ENCODE data around the gene CYP2D6. TPM values are rescaled to one million over a fixed set of nuclear protein-coding genes. Genes with fewer than 3 reads are reported as not detected.
"Not testable (repeated sequence)": the region's sequence is repeated elsewhere in the genome, so short reads cannot be mapped to it uniquely, and the experiment has no call there.

Gene CYP2D6
- total RNA-seq, 1 experiment from 2014 or later = 2.0 TPM

DNA sequence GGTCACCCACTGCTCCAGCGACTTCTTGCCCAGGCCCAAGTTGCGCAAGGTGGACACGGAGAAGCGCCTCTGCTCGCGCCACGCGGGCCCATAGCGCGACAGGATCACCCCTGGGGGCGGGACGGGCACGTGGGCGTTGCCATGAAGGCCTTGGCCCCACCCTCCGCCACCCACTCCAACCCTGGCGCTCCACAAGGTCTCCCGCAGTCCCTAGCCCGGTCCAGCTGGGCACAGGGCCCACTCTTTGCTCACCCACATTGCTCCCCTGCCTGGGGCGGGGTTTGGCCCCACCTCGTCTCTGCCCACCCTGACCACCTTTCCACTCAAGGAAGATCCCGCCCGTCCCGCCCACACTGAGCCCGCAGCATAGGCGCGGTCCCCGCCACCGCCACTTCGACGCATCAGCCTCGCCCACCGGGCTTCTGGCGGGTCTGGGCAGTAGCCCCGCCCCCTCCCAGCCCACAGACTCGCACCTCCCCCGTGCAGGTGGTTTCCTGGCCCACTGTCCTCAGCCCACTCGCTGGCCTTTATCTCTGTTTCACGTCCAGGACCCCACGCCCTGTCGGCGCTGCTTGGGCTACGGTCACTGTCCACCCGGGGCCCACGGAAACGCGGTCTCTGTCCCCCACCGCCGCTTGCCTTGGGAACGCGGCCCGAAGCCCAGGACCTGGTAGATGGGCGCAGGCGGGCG lies 12.3 kb upstream of the CYP2D6 start:
- no peak for DNase-seq (ENCODE audit: unreplicated experiment)
- no peak overlapping the region for H3K4me3 Mint-ChIP-seq (ENCODE audit: unreplicated experiment)
- no peaks in the 10 kb centered on the region for H3K27me3 Mint-ChIP-seq (ENCODE audit: insufficient read depth, unreplicated experiment)
- no peak overlapping the region for H3K27ac Mint-ChIP-seq (ENCODE audit: low read depth, unreplicated experiment)
- no peaks in the 10 kb centered on the region for H3K9me3 Mint-ChIP-seq (ENCODE audit: unreplicated experiment)
- no TSS peak for BruUV-seq (replicated peaks)
- intact Hi-C loops (cut with micrococcal nuclease) = no loop called here
- no peaks in the 10 kb centered on the region for H3K4me1 Mint-ChIP-seq (ENCODE audit: insufficient read depth, unreplicated experiment)
- POLR2A ChIA-PET = no interaction called here
- TF ChIP-seq, protein P1, sequence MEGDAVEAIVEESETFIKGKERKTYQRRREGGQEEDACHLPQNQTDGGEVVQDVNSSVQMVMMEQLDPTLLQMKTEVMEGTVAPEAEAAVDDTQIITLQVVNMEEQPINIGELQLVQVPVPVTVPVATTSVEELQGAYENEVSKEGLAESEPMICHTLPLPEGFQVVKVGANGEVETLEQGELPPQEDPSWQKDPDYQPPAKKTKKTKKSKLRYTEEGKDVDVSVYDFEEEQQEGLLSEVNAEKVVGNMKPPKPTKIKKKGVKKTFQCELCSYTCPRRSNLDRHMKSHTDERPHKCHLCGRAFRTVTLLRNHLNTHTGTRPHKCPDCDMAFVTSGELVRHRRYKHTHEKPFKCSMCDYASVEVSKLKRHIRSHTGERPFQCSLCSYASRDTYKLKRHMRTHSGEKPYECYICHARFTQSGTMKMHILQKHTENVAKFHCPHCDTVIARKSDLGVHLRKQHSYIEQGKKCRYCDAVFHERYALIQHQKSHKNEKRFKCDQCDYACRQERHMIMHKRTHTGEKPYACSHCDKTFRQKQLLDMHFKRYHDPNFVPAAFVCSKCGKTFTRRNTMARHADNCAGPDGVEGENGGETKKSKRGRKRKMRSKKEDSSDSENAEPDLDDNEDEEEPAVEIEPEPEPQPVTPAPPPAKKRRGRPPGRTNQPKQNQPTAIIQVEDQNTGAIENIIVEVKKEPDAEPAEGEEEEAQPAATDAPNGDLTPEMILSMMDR (IDR thresholded peaks at IDR 0.05; ENCODE audit: unreplicated experiment) = no peak
- CTCF ChIA-PET = no interaction called here
- peaks cover 12% of the 10 kb centered on the region for H3K36me3 Mint-ChIP-seq (ENCODE audit: insufficient read depth, unreplicated experiment)

DNA sequence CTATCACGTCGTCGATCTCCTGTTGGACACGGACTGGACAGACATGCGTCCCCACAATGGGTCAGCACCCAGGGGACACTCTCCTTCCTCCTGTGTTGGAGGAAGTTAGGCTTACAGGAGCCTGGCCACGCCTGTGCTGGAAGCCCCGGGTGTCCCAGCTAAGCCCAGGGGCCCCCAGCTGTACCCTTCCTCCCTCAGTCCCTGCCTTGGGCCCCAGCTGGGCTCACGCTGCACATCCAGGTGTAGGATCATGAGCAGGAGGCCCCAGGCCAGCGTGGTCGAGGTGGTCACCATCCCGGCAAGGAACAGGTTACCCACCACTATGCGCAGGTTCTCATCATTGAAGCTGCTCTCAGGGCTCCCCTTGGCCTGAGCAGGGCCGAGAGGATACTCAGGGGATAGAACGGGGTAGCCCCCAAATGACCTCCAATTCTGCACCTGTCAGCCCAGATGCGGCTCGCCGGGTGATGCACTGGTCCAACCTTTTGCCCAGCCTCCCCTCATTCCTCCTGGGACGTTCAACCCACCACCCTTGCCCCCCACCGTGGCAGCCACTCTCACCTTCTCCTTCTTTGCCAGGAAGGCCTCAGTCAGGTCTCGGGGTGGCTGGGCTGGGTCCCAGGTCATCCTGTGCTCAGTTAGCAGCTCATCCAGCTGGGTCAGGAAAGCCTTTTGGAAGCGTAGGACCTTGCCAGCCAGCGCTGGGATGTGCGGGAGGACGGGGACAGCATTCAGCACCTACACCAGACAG lies 10.9 kb upstream of the CYP2D6 start:
- CTCF ChIA-PET; intact Hi-C loops (cut with micrococcal nuclease): not testable (repeated sequence)

GRCh38 chr22:42140153-42140552 lies 9.5 kb upstream of the CYP2D6 start:
- POLR2A ChIA-PET; DNase-seq (ENCODE audit: unreplicated experiment); H3K36me3 Mint-ChIP-seq (ENCODE audit: insufficient read depth, unreplicated experiment); H3K27ac Mint-ChIP-seq (ENCODE audit: low read depth, unreplicated experiment); intact Hi-C loops (cut with micrococcal nuclease); H3K4me1 Mint-ChIP-seq (ENCODE audit: insufficient read depth, unreplicated experiment); BruUV-seq (replicated peaks); H3K9me3 Mint-ChIP-seq (ENCODE audit: unreplicated experiment); H3K4me3 Mint-ChIP-seq (ENCODE audit: unreplicated experiment); H3K27me3 Mint-ChIP-seq (ENCODE audit: insufficient read depth, unreplicated experiment): not testable (repeated sequence)
- CTCF ChIA-PET = interaction anchor here (0.6 kb wide), 1 partner anchor 429 kb away, joined by 3 read pairs; no protein-coding TSS in a partner anchor

More for the DNA sequence above, 10.9 kb upstream of the CYP2D6 start:
- POLR2A ChIA-PET; H3K4me3 Mint-ChIP-seq (ENCODE audit: unreplicated experiment); H3K36me3 Mint-ChIP-seq (ENCODE audit: insufficient read depth, unreplicated experiment); H3K27ac Mint-ChIP-seq (ENCODE audit: low read depth, unreplicated experiment); BruUV-seq (replicated peaks); DNase-seq (ENCODE audit: unreplicated experiment); H3K9me3 Mint-ChIP-seq (ENCODE audit: unreplicated experiment); H3K27me3 Mint-ChIP-seq (ENCODE audit: insufficient read depth, unreplicated experiment); H3K4me1 Mint-ChIP-seq (ENCODE audit: insufficient read depth, unreplicated experiment): not testable (repeated sequence)

GRCh38 chr22:42139508-42139907 lies 8.9 kb upstream of the CYP2D6 start:
- H3K9me3 Mint-ChIP-seq (ENCODE audit: unreplicated experiment); H3K4me1 Mint-ChIP-seq (ENCODE audit: insufficient read depth, unreplicated experiment); POLR2A ChIA-PET; CTCF ChIA-PET; H3K4me3 Mint-ChIP-seq (ENCODE audit: unreplicated experiment); intact Hi-C loops (cut with micrococcal nuclease); H3K27ac Mint-ChIP-seq (ENCODE audit: low read depth, unreplicated experiment); H3K27me3 Mint-ChIP-seq (ENCODE audit: insufficient read depth, unreplicated experiment); BruUV-seq (replicated peaks); H3K36me3 Mint-ChIP-seq (ENCODE audit: insufficient read depth, unreplicated experiment); DNase-seq (ENCODE audit: unreplicated experiment): not testable (repeated sequence)

- Mint-ChIP-seq H3K27ac (ENCODE audit: low read depth, unreplicated experiment) (no peak overlapping the region), H3K9me3 (ENCODE audit: unreplicated experiment) (no peaks in the 10 kb centered on the region), H3K4me3 (ENCODE audit: unreplicated experiment) (no peak overlapping the region), H3K4me1 (ENCODE audit: insufficient read depth, unreplicated experiment) (no peaks in the 10 kb centered on the region), H3K27me3 (ENCODE audit: insufficient read depth, unreplicated experiment) (no peaks in the 10 kb centered on the region), H3K36me3 (ENCODE audit: insufficient read depth, unreplicated experiment) (peaks cover under 1% of the 10 kb centered on the region)
- no TSS peak for BruUV-seq (replicated peaks)
- TF ChIP-seq, protein P1 (IDR thresholded peaks at IDR 0.05; ENCODE audit: unreplicated experiment) = no peak
- no peak for DNase-seq (ENCODE audit: unreplicated experiment)
- intact Hi-C loops (cut with micrococcal nuclease) = no loop called here
- POLR2A ChIA-PET = no interaction called here
- CTCF ChIA-PET = no interaction called here
Observed at GRCh38 chr22:42138972-42139371, 8.4 kb upstream of the CYP2D6 start.

Measured in MCF 10A (cell line).